Keratinocyte (primary cell): Measurements from ENCODE around the gene CRTC3. TPM values are rescaled to one million over a fixed set of nuclear protein-coding genes. Genes with fewer than 3 reads are reported as not detected.

Experiments
- DNase-seq: peaks from one replicate; pipeline ENCODE4 v3.0.0-alpha.2; 2011; ENCODE audit warnings: low read depth, missing footprints, low spot score
- FAIRE-seq: peaks from 2 replicates; lab custom pipeline; 2011; peaks lifted over from hg19 to GRCh38; lab: Jason Lieb, UNC
- H2AFZ ChIP-seq: 2 replicates; pipeline ENCODE4 v1.6.0; 2012; ENCODE audit warnings: low read length, control low read depth, inconsistent platforms; ENCODE audit not compliant: control insufficient read depth
- H3K27ac ChIP-seq: 2 replicates; pipeline ENCODE4 v1.5.1; 2011; ENCODE audit warnings: low read length; ENCODE audit not compliant: control insufficient read depth, insufficient read depth
- H3K27me3 ChIP-seq: 3 replicates; pipeline ENCODE4 v1.6.0; 2011; ENCODE audit warnings: low read length; ENCODE audit not compliant: control insufficient read depth, insufficient read depth; ENCODE audit errors: extremely low read depth
- H3K36me3 ChIP-seq, 2 experiments: 2 replicates in 1 of 2; 3 replicates in 1 of 2; pipeline ENCODE4 v1.5.1; 2011; ENCODE audit warnings: low read length in 2 of 2, mild to moderate bottlenecking in 1 of 2; ENCODE audit not compliant: control insufficient read depth in 2 of 2, insufficient read depth in 2 of 2; ENCODE audit errors: extremely low read depth in 1 of 2
- H3K4me1 ChIP-seq: 3 replicates; pipeline ENCODE4 v1.5.1; 2011; ENCODE audit warnings: low read length; ENCODE audit not compliant: control insufficient read depth, insufficient read depth; ENCODE audit errors: extremely low read depth
- H3K4me2 ChIP-seq: 3 replicates; pipeline ENCODE4 v1.6.0; 2011; ENCODE audit warnings: low read depth, low read length; ENCODE audit not compliant: control insufficient read depth, insufficient read depth; ENCODE audit errors: extremely low read depth
- H3K4me3 ChIP-seq, 3 experiments: fragments of 200-600 bp in 1 of 3; sonication (generic) in 1 of 3; 2 replicates in 2 of 3; 3 replicates in 1 of 3; pipeline ENCODE4 v1.5.1; 2011 to 2016; ENCODE audit warnings: low read length in 3 of 3, mild to moderate bottlenecking in 3 of 3, control low read depth in 2 of 3, inconsistent platforms in 1 of 3, low read depth in 1 of 3, mixed read lengths in 1 of 3, mixed run types in 1 of 3, moderate library complexity in 1 of 3; ENCODE audit not compliant: control insufficient read depth in 2 of 3, insufficient read depth in 2 of 3; ENCODE audit errors: extremely low read depth in 1 of 3
- H3K79me2 ChIP-seq: 2 replicates; pipeline ENCODE4 v1.6.0; 2012; ENCODE audit warnings: low read length; ENCODE audit not compliant: control insufficient read depth, insufficient read depth
- H3K9ac ChIP-seq: 3 replicates; pipeline ENCODE4 v1.6.0; 2011; ENCODE audit warnings: low read length; ENCODE audit not compliant: control insufficient read depth, insufficient read depth; ENCODE audit errors: extremely low read depth
- H3K9me1 ChIP-seq: 3 replicates; pipeline ENCODE4 v1.6.0; 2011; ENCODE audit warnings: low read length; ENCODE audit not compliant: control insufficient read depth, insufficient read depth; ENCODE audit errors: extremely low read depth
- H3K9me3 ChIP-seq: 2 replicates; pipeline ENCODE4 v1.5.1; 2012; ENCODE audit warnings: low read depth, low read length; ENCODE audit not compliant: control insufficient read depth
- H4K20me1 ChIP-seq: 3 replicates; pipeline ENCODE4 v1.6.0; 2011; ENCODE audit warnings: low read length; ENCODE audit not compliant: control insufficient read depth, insufficient read depth; ENCODE audit errors: extremely low read depth
- EZH2 ChIP-seq: IDR thresholded peaks from one replicate; pipeline ENCODE4 v1.6.1; 2012; ENCODE audit warnings: inconsistent platforms, mild to moderate bottlenecking, low read length, moderate library complexity
- dilution Hi-C: fragments of 300-500 bp; cut with MboI; formaldehyde crosslinking; loops from one replicate; pipeline ENCODE4 v1.7.0; 2020; ENCODE audit warnings: low sequenced_read_pairs; ENCODE audit not compliant: extremely low pct_ligation_motif_present
- polyA plus RNA-seq, 5 experiments: library from polyadenylated mRNA; depleted of rRNA in 3 of 5; stranded (reverse) in 3 of 5; stranded (forward) in 1 of 5; unstranded in 1 of 5; fragments of >200 nt; gene quantifications; 1 replicate in 1 of 5; 2 replicates in 3 of 5; 3 replicates in 1 of 5; pipeline versions ENCODE4 v1.2.1 to v1.2.3, GENCODE V29; 2011 to 2012; ENCODE audit warnings: missing spikeins in 2 of 5, low read depth in 1 of 5, low replicate concordance in 1 of 5
- TF ChIP-seq, protein P1 (sequence below), 3 experiments: IDR thresholded peaks in 1 of 3; conservative IDR thresholded peaks in 1 of 3; optimal IDR thresholded peaks in 1 of 3; 2 replicates in 2 of 3; 3 replicates in 1 of 3; pipeline versions ENCODE3 to v1.5.1; 2011; ENCODE audit warnings: low read length in 3 of 3, mild to moderate bottlenecking in 3 of 3, moderate library complexity in 2 of 3, control low read depth in 1 of 3, inconsistent platforms in 1 of 3; ENCODE audit not compliant: insufficient read depth in 2 of 3; ENCODE audit errors: extremely low read depth in 1 of 3

The CRTC3 gene
- polyA plus RNA-seq, 1 donor (not counting 4 experiments of a cell fraction or from before 2014, with no cell fraction given), result 11.9 TPM

DNA sequence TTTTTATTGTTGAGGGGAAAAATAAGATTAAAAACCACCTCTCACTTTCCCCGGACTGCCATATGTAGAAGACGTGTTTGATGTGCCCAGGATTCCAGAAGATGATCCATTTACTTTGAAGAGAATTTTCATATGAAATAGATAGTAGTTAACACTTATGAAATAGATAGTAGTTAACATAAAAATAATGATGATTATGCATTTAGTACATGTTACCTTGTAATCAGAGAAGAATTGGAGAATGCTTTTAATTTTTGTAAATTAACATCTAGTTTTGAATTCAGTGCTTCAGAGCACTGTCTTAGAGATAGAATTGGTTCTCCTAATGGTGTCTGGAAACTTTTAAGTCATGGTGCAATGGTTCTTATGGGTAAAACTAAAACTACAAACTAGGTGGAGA lies 46.1 kb upstream of the CRTC3 start:
- DNase-seq, result no peak
- FAIRE-seq, result no peak
- Histone ChIP-seq H2AFZ (no peak overlapping the region), H3K4me3 (no peak overlapping the region), H3K9me1 (peaks cover 2% of the 10 kb centered on the region), H3K4me2 (no peak overlapping the region), H3K27ac (no peak overlapping the region), H3K4me1 (peaks cover 18% of the 10 kb centered on the region), H3K9ac (no peak overlapping the region), H3K79me2 (peaks cover 2% of the 10 kb centered on the region), H3K9me3 (no peaks in the 10 kb centered on the region), H3K27me3 (no peaks in the 10 kb centered on the region), H4K20me1 (peaks cover 6% of the 10 kb centered on the region), H3K36me3 (peaks cover 38 to 64% of the 10 kb centered on the region in 2 experiments)
- TF ChIP-seq, protein P1, sequence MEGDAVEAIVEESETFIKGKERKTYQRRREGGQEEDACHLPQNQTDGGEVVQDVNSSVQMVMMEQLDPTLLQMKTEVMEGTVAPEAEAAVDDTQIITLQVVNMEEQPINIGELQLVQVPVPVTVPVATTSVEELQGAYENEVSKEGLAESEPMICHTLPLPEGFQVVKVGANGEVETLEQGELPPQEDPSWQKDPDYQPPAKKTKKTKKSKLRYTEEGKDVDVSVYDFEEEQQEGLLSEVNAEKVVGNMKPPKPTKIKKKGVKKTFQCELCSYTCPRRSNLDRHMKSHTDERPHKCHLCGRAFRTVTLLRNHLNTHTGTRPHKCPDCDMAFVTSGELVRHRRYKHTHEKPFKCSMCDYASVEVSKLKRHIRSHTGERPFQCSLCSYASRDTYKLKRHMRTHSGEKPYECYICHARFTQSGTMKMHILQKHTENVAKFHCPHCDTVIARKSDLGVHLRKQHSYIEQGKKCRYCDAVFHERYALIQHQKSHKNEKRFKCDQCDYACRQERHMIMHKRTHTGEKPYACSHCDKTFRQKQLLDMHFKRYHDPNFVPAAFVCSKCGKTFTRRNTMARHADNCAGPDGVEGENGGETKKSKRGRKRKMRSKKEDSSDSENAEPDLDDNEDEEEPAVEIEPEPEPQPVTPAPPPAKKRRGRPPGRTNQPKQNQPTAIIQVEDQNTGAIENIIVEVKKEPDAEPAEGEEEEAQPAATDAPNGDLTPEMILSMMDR (optimal IDR thresholded peaks at IDR 0.05 in 1 of 3, IDR thresholded peaks at IDR 0.05 in 1 of 3, conservative IDR thresholded peaks at IDR 0.05 in 1 of 3; ENCODE audit: extremely low read depth in 1 of 3, insufficient read depth in 2 of 3, low read length in 3 of 3), result no peak
- no peak for TF ChIP-seq EZH2
- dilution Hi-C loops, result no loop called here

DNA sequence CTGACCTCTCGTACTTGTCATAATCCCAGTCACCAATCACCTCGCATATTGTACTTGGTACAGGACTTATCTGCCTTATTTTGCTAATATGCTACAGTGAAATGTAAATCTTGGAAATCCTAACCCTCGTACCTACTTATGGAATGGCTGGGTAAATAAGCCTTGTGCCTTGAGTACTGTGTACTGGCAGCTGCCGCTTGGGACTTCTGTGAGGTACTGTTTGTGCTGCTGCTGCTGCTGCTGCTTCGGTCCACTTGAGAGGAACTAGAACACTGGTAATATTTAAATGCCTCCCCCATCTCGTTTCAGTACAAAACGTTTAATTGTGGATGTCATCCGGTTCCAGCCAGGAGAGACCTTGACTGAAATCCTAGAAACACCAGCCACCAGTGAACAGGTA lies 42.5 kb upstream of the CRTC3 start:
- H3K79me2 ChIP-seq, result peaks cover 2% of the 10 kb centered on the region
- FAIRE-seq (no peak), DNase-seq (no peak)
- H3K27ac ChIP-seq, result no peak overlapping the region
- dilution Hi-C loops, result no loop called here
- no peaks in the 10 kb centered on the region for H3K9me3 ChIP-seq
- H3K4me3 ChIP-seq, result no peak overlapping the region
- TF ChIP-seq EZH2, result no peak
- TF ChIP-seq, protein P1 (optimal IDR thresholded peaks at IDR 0.05 in 1 of 3, IDR thresholded peaks at IDR 0.05 in 1 of 3, conservative IDR thresholded peaks at IDR 0.05 in 1 of 3; ENCODE audit: extremely low read depth in 1 of 3, insufficient read depth in 2 of 3, low read length in 3 of 3), result no peak
- no peak overlapping the region for H2AFZ ChIP-seq
- no peaks in the 10 kb centered on the region for H3K27me3 ChIP-seq
- H3K36me3 ChIP-seq, result peaks cover 46 to 64% of the 10 kb centered on the region in 2 experiments
- H3K9ac ChIP-seq, result no peak overlapping the region
- peaks cover 5% of the 10 kb centered on the region for H4K20me1 ChIP-seq
- H3K4me1 ChIP-seq, result peaks cover 11% of the 10 kb centered on the region
- H3K9me1 ChIP-seq, result no peaks in the 10 kb centered on the region
- no peak overlapping the region for H3K4me2 ChIP-seq
